ENCODE measurements around the gene WDFY3.

WDFY3 gene

GRCh38 chr4:84626673-84627072, 339.8 kb downstream of the WDFY3 start:
- DNase-seq (ENCODE audit: low read depth, low spot score): no peak

GRCh38 chr4:84623661-84624060, 342.8 kb downstream of the WDFY3 start:
- no peak for DNase-seq (ENCODE audit: low read depth, low spot score)

- no peak for DNase-seq (ENCODE audit: low read depth, low spot score)
Measured at GRCh38 chr4:84622959-84623358, 343.5 kb downstream of the WDFY3 start.

All from activated naive CD8-positive, alpha-beta T cell treated with anti-CD3 and anti-CD28 coated beads, Interleukin-2, amount 50 U/mL, for 16 hours (primary cell).